ENCODE data around the gene TMEM269. TPM values are rescaled to one million over a fixed set of nuclear protein-coding genes. Genes with fewer than 3 reads are reported as not detected.
A peak's percentile ranks its signal among the peaks of the same experiment; 100 is the strongest.

Gene TMEM269
- total RNA-seq, 4 donors from 2014 or later, result 0.11 to 0.17 (median 0.16) TPM; not detected in 1

GRCh38 chr1:42845866-42846256 lies 61.1 kb downstream of the TMEM269 start:
- Histone ChIP-seq H3K27me3 (no peaks in the 10 kb centered on the region), H3K27ac (no peak overlapping the region), H3K4me3 (peak overlapping the region; percentile 92), H3K36me3 (peaks cover 23% of the 10 kb centered on the region), H3K4me1 (peaks cover 15% of the 10 kb centered on the region), H3K9me3 (no peaks in the 10 kb centered on the region)
- WGBS, result 6% methylated on average over 10 of the region's 10 CpGs
- no peak for DNase-seq (ENCODE audit: low spot score in 2 of 2)
- TF ChIP-seq CTCF (IDR thresholded peaks at IDR 0.05) (no peak), EP300 (IDR thresholded peaks at IDR 0.05) (no peak), POLR2A (IDR thresholded peaks at IDR 0.05) (no peak), POLR2AphosphoS5 (IDR thresholded peaks at IDR 0.05) (no peak)

GRCh38 chr1:42846257-42847110 lies 61.7 kb downstream of the TMEM269 start, which contains the start of gene ZNF691:
ZNF691 (plus strand) TSS chr1:42846613; CDS start chr1:42849659, 3,046 bp downstream.
- WGBS, result 1% methylated on average over 25 of the region's 50 CpGs
- TF ChIP-seq EP300 (IDR thresholded peaks at IDR 0.05) (no peak), CTCF (IDR thresholded peaks at IDR 0.05) (peak in 1 of 2 donors; percentile 48), POLR2AphosphoS5 (IDR thresholded peaks at IDR 0.05) (peak in 1 of 3 donors; percentile 38)
- Histone ChIP-seq H3K9me3 (no peaks in the 10 kb centered on the region), H3K36me3 (peaks cover 24% of the 10 kb centered on the region), H3K4me3 (peak within 1 kb of the TSS; percentile 92), H3K27me3 (no peaks in the 10 kb centered on the region), H3K27ac (peak within 1 kb of the TSS; percentile 67), H3K4me1 (peaks cover 15% of the 10 kb centered on the region)
- peak; percentile 95 to 96 for DNase-seq (ENCODE audit: low spot score in 2 of 2)

- peak overlapping the region; percentile 67 for H3K27ac ChIP-seq
- DNase-seq (ENCODE audit: low spot score in 2 of 2), result no peak
- TF ChIP-seq POLR2AphosphoS5 (IDR thresholded peaks at IDR 0.05), result no peak
- TF ChIP-seq CTCF (IDR thresholded peaks at IDR 0.05), result no peak
- TF ChIP-seq EP300 (IDR thresholded peaks at IDR 0.05), result no peak
- no peak for TF ChIP-seq POLR2A (IDR thresholded peaks at IDR 0.05)
- H3K27me3 ChIP-seq, result no peaks in the 10 kb centered on the region
- H3K4me1 ChIP-seq, result peaks cover 15% of the 10 kb centered on the region
- peaks cover 27% of the 10 kb centered on the region for H3K36me3 ChIP-seq
- peak overlapping the region; percentile 92 for H3K4me3 ChIP-seq
- 7% methylated on average over 6 of the region's 6 CpGs for WGBS
- H3K9me3 ChIP-seq, result no peaks in the 10 kb centered on the region
Measured at GRCh38 chr1:42847111-42847595, 62.4 kb downstream of the TMEM269 start.

GRCh38 chr1:42847721-42848460 lies 63.1 kb downstream of the TMEM269 start:
- Histone ChIP-seq H3K4me1 (peaks cover 15% of the 10 kb centered on the region), H3K36me3 (peaks cover 22% of the 10 kb centered on the region), H3K9me3 (no peaks in the 10 kb centered on the region), H3K27me3 (no peaks in the 10 kb centered on the region), H3K27ac (no peak overlapping the region), H3K4me3 (no peak overlapping the region)
- TF ChIP-seq CTCF (IDR thresholded peaks at IDR 0.05) (no peak), POLR2AphosphoS5 (IDR thresholded peaks at IDR 0.05) (no peak), POLR2A (IDR thresholded peaks at IDR 0.05) (no peak), EP300 (IDR thresholded peaks at IDR 0.05) (no peak)
- DNase-seq (ENCODE audit: low spot score in 2 of 2), result no peak
- 84% methylated on average over 6 of the region's 6 CpGs for WGBS
